Testis (tissue), 2 donors: ENCODE measurements around the gene CAPN12.
"Not testable (repeated sequence)": the region's sequence is repeated elsewhere in the genome, so short reads cannot be mapped to it uniquely, and the experiment has no call there.

Experiments
- CTCF ChIP-seq, 3 experiments: fragments of 450-650 bp in 2 of 3; fragments of 200-600 bp in 1 of 3; sonication (generic) in 1 of 3; IDR thresholded peaks; one replicate each; pipeline ENCODE4 v1.5.1; 2016 to 2019; ENCODE audit warnings: antibody characterized with exemption in 3 of 3, mild to moderate bottlenecking in 2 of 3, moderate library complexity in 1 of 3
- POLR2A ChIP-seq: fragments of 450-650 bp; IDR thresholded peaks from one replicate; pipeline ENCODE4 v1.6.1; 2017; ENCODE audit warnings: antibody characterized with exemption, mild to moderate bottlenecking, moderate library complexity

GRCh38 chr19:38770228-38770948 lies 26.1 kb upstream of the CAPN12 start:
- TF ChIP-seq CTCF (IDR thresholded peaks at IDR 0.05); POLR2A: not testable (repeated sequence)
